GM19099 (cell line): ENCODE data around the gene SLC26A11.

Experiments used
- POLR2A ChIP-seq: IDR thresholded peaks from 3 replicates; pipeline ENCODE4 v1.6.1; 2011; ENCODE audit warnings: low read depth; ENCODE audit not compliant: insufficient read length; ENCODE audit errors: extremely low read depth

Gene SLC26A11

DNA sequence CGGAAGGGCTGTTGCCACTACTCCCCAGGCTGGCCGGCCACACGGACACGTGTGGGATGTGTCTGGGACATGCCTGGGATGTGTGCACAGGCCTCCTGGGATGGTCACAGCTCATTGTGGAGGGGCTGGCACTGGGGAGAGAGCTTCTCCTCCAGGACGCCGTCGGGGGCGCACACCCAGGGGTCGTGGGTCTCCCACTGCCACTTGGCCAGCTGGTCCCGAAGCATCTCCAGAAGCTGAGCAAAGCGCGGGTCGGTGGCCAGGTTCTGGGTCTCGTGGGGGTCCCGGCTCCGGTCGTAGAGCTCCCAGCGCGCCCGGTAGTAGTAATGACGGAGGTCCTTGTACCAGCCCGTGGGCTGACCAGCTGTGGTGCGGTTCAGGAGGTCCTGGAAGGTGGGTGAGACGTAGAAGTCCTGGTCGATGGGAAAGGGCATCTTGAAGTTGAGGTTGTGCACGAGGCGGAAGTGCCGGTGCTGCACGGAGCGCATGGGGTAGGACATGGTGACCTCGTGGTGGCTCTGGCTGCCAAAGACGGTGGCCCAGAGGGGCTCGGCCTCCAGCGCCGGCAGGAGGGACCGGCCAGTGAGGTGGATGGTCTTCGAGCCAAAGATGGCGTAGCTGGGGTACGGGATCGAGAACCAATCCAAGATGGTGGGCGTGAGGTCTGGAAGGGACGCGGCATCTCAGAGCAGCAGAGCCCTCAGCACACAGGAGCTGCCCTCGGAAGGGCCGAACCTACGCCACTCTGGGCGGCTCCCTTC, 9.7 kb upstream of the SLC26A11 start:
- no peak for TF ChIP-seq POLR2A

- TF ChIP-seq POLR2A: no peak
Measured at GRCh38 chr17:80212109-80212508, 8.1 kb upstream of the SLC26A11 start.

- no peak for TF ChIP-seq POLR2A
Measured at GRCh38 chr17:80212511-80212910, 7.7 kb upstream of the SLC26A11 start.

DNA sequence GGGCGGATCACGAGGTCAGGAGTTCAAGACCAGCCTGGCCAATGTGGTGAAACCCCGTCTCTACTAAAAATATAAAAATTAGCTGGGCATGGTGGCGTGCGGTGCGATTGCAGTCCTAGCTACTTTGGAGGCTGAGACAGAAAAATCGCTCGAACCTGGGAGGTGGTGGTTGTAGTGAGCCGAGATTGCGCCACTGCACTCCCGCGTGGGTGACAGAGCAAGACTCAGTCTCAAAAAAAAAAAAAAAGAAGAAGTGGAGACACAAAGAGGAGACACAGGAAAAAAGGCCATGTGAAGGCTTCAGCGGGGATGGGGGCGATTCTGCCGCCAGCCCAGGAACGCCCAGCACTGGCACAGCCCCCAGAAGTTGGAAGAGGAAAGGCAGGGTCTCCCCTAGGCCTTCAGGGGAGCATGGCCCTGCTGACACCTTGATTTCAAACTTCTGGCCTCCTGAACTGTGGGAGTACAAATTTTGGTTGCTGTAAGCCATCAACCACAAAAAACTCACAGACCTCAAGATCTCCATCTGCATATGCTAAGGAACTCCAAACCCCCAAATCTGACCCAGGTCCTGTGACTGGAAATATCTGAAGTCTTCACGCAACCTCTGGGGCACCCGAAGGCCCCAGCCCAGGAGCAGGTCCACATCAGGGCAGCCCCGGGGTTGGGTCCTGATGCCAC, 7.1 kb upstream of the SLC26A11 start:
- no peak for TF ChIP-seq POLR2A

GRCh38 chr17:80213643-80213975, 6.6 kb upstream of the SLC26A11 start:
- no peak for TF ChIP-seq POLR2A

GRCh38 chr17:80214012-80214877, 6.0 kb upstream of the SLC26A11 start:
- no peak for TF ChIP-seq POLR2A

DNA sequence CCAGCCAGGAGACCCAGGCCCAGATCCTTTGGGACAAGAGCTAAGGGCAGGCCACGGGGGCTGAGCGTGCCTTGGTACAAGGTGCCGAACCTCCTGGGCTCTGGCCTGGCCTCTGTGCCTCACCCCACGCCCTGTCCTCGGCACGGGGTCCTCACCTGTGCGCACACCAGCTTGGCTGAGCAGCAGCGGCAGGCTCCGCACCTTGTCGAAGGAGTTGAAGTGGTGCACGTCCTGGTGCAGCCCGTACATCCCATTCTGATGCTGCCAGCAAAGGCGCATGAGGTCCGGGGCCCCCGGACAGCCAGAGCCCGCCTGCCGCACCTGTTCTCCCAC, 5.4 kb upstream of the SLC26A11 start:
- TF ChIP-seq POLR2A: no peak

DNA sequence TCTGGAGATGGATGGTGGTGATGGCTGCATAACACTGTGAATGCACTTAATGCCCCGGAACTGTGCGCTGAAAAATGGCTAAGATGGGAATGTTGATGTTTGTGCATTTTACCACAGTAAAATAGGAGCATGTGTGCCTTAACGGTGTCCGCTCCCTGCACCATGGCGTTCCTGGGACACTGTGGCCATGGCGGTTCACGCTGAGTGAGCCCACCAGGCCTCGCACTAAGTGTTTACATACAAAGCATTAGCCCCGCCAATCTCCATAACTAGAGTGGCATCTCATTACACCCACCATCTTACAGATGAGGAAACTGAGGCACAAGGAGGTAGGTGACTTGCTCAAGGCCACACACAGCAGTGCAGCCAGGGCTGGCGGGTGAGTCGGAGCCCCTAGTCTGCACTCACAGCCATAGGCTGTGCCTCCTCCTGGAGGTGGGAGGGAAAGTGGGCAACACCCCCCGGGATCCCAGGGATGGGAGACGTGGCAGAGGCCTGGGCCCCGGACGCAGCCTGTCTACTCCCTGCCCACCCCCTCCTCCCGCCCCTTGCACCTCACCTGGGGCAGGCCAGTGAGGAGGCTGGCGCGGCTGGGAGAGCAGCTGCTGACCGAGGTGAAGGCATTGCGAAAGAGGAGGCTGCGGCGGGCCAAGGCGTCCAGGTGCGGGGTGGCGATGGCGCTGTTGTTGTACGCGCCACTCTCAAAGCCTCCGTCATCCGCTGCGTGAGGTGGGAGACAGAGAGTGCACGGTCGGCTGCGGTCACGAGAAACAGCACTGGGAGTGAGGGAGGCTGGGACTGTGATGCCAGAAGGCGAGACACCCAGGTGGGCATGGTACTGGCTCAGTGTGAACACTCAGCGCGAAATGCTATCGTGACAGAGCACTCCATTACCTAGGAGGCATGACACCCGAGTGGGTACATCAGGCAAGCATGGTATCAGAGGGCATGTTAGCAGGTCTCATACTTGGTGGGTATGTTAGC, 3.5 kb upstream of the SLC26A11 start:
- TF ChIP-seq POLR2A: no peak

DNA sequence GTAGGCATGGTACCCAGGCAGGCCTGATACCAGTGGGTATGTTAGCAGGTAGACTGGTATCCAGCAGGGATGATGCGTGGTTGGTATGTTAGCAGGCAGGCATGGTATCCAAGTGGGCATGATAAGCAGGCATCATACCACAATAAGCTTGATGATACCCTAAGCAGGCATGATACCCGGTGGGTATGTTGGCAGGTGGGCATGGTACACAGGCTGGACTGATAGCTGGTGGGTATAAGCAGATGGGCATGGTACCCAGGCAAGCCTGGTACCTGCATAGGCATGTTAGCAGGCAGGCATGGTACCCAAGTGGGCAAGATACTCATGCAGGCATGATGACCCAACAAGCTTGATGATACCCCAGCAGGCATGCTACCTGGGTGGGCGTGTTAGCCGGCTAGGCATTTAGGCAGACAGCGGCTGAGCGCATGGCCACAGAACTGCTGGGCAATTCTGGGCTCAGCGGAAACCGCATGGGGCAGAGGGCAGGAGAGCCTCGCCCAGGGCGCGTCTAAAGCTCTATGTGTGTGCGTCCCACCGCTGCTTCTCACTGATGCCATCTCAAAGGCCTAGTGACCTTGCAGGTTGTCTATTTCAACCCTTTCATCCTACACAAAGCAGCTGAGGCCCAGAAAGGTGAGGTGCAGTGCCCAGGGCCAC, 2.4 kb upstream of the SLC26A11 start:
- TF ChIP-seq POLR2A: no peak

GRCh38 chr17:80218391-80218790, 1.8 kb upstream of the SLC26A11 start:
- no peak for TF ChIP-seq POLR2A

DNA sequence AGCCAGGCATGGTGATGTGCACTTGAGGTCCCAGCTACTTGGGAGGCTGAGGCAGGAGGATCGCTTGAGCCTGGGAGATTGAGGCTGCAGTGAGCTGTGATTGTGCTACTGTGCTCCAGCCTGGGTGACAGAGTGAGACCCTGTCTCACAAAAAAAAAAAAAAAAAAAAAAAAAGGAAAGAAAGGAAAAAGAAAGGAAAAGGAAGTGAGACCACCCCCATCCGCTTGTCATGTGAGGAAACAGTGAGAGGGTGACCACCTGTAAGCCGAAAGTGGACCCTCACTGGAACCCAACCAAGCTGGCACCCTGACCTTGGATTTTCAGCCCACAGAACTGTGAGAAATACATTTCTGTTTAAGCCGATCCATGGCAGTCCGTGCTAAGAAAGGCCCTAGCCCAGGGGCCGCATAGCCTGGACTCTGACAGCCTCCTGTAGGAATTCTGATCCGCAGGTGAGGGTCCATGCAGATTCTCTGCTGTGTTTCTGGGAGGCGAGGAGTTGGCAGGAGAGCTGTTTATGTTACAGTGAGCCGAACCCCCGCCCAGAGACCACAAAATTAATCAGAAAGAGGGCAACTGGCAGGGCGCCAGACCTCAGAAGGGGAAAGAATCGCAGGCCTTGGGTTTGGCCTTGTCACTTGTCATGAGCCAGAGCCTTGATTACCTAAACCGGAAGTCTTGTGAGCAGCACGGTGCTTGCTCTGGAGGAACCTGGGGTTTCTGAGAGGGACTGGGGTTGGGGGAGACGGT, 1.0 kb upstream of the SLC26A11 start:
- no peak for TF ChIP-seq POLR2A

DNA sequence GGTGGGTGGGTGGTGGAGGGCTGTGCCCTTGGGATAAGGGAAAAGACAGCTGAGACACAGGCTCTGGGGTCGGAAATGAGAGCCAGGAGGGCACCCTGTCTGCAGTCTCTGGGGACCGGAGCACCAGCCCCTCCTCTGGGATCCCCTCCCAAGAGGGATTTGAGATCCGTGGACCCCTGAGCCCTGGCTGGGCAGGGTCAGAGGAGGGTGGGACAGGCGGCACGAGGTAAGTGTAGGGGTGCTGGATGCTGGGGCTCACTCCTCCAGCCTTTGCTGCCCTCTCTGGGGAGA, 519 bp upstream of the SLC26A11 start:
- peak; percentile 26 for TF ChIP-seq POLR2A

DNA sequence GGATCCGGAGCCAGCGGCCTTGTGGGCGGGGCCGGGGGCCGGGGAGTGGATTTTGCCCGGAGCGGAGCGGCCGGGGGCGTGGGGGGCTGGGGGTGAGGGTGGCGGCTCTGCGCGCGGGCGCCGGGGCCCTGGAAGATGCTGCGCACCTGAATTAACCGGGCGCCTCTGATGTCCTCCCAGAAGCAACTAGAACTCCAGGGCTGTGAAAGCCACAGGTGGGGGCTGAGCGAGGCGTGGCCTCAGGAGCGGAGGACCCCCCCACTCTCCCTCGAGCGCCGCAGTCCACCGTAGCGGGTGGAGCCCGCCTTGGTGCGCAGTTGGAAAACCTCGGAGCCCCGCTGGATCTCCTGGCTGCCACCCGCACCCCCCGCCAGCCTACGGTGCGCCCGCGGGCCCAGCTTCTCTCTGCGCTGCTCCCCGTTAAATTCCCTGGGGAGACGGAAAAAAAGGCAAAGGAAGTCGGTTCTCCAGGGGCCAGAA, 549 bp downstream of the SLC26A11 start:
- TF ChIP-seq POLR2A: no peak

DNA sequence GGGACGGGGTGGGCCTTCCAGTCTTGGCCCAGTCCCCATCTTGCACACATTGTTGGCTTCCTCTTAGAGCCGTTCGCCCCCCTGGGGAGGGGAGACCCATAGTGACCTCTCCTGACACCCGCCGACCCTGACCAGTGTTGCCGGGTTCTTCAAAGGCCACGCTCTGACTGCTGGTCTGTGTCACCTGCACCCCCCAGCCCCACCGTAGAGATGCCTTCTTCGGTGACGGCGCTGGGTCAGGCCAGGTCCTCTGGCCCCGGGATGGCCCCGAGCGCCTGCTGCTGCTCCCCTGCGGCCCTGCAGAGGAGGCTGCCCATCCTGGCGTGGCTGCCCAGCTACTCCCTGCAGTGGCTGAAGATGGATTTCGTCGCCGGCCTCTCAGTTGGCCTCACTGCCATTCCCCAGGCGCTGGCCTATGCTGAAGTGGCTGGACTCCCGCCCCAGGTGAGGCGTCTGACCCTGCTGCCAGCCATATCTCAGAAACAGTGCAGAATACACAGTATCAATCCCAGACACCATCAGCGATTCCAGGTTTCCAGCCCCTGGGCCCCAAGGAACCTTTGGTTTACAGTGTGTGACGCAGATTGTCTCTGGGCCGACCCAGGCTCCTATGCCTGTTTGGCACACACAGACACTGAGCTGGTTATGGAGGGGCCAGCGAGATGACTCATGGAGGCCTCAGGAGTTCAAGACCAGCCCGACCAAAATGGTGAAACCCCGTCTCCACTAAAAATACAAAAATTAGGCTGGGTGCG, 1.3 kb downstream of the SLC26A11 start:
- TF ChIP-seq POLR2A: no peak
